Left ventricle myocardium inferior (tissue), 1 donor: ENCODE data around the gene TBC1D5. TPM values are rescaled to one million over a fixed set of nuclear protein-coding genes. Genes with fewer than 3 reads are reported as not detected.

Experiments used
- DNase-seq: peaks from one replicate; pipeline ENCODE4 v3.0.0-alpha.2; 2020
- H3K27ac ChIP-seq: fragments of 200-600 bp; replicated peaks from 2 replicates; pipeline ENCODE4 v1.8.0; 2021
- H3K27me3 ChIP-seq: fragments of 200-600 bp; 2 replicates; pipeline ENCODE4 v1.8.0; 2021; ENCODE audit warnings: low read depth
- H3K36me3 ChIP-seq: fragments of 200-600 bp; 2 replicates; pipeline ENCODE4 v1.8.0; 2021
- H3K4me1 ChIP-seq: fragments of 200-600 bp; 2 replicates; pipeline ENCODE4 v1.8.0; 2021
- H3K4me3 ChIP-seq: fragments of 200-600 bp; 2 replicates; pipeline ENCODE4 v1.8.0; 2021; ENCODE audit warnings: mild to moderate bottlenecking, moderate library complexity
- H3K9me3 ChIP-seq: fragments of 200-600 bp; replicated peaks from 2 replicates; pipeline ENCODE4 v1.8.0; 2021
- CTCF ChIP-seq: fragments of 200-600 bp; IDR thresholded peaks from 2 replicates; pipeline ENCODE4 v1.8.0; 2021; ENCODE audit warnings: antibody characterized with exemption, mild to moderate bottlenecking, borderline replicate concordance
- intact Hi-C: fragments of 100-400 bp; cut with micrococcal nuclease; formaldehyde crosslinking; loops from one replicate; pipeline ENCODE4 v1.11.0; 2022
- total RNA-seq: library from RNA; stranded (reverse); fragmentation: NEBNext Ultra II Directional; extraction: Animal tissue kit (Norgen Biotek cat#: 25700); gene quantifications from one replicate; pipeline ENCODE4 v1.2.1, GENCODE V29; 2021
- donor health status: DM: no; HTN: yes; CAD: no; lungs with severe emphysema.

The TBC1D5 gene
- total RNA-seq, 1 donor from 2014 or later: 26.9 TPM

DNA sequence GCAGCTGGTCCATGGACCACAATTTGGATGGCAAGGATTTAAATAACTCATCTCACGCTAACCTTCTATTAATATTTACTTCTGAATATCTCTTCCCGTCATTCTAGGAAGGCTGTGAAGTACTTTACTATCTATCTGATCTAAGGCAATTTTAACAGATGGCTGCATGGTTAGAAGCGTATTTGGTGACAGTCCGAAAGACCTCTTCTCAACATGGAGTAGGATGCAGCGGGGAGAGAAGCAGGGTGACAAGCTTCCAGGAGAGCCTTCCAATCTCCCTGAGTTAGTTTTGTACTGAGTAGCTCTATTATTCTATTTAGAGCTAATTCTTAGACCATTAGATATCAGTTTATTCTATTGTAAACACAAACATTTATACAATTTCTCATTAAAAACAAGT is 548.3 kb downstream of the TBC1D5 start:
- intact Hi-C loops: no loop called here
- Histone ChIP-seq H3K36me3 (no peaks in the 10 kb centered on the region), H3K4me3 (no peak overlapping the region), H3K4me1 (peaks cover 42% of the 10 kb centered on the region), H3K27ac (no peak overlapping the region), H3K9me3 (no peaks in the 10 kb centered on the region), H3K27me3 (no peaks in the 10 kb centered on the region)
- no peak for TF ChIP-seq CTCF
- no peak for DNase-seq

- Histone ChIP-seq H3K4me1 (peaks cover 53% of the 10 kb centered on the region), H3K4me3 (no peak overlapping the region), H3K27ac (no peak overlapping the region), H3K36me3 (no peaks in the 10 kb centered on the region), H3K27me3 (no peaks in the 10 kb centered on the region), H3K9me3 (no peaks in the 10 kb centered on the region)
- intact Hi-C loops: no loop called here
- DNase-seq: no peak
- TF ChIP-seq CTCF: no peak
Measured at GRCh38 chr3:17192995-17193394, 549.4 kb downstream of the TBC1D5 start.

DNA sequence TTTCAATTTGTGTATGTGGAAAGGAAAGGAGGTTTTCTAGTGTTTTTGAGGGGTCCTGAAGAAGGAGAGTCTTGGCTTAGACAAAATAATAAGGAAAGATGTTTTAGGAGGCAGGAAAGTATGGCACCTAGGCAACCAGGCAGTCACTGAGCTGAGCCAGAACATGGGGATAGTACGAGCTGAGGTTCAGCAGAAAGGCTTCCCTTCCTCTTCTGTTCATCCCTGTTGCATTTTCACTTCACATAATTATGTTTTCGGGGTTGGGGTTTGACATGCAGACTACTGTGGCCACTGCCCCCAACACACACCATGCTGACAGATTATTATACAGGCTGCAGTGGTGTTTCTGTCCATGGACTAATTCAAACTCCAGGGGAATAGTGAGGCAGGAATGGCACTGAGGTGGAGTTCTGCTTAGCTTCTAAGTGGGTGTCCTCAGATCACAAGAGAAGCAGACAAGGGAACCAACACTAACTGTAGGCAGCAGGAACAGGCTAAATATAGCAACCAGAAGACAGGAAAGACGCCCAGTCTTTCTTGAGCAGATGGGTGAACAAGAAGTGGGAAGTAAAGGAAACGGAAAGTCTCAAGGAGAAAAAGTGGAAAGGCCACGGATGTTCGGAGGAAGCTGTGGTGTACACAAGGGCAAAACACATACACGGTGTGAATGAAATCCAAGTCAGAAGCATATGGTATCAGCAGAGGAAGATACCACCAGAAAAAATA is 551.9 kb downstream of the TBC1D5 start:
- Histone ChIP-seq H3K27ac (peak overlapping the region; percentile 64), H3K27me3 (no peaks in the 10 kb centered on the region), H3K36me3 (no peaks in the 10 kb centered on the region), H3K9me3 (no peaks in the 10 kb centered on the region), H3K4me3 (no peak overlapping the region), H3K4me1 (peaks cover 52% of the 10 kb centered on the region)
- no peak for DNase-seq
- intact Hi-C loops: no loop called here
- TF ChIP-seq CTCF: no peak

DNA sequence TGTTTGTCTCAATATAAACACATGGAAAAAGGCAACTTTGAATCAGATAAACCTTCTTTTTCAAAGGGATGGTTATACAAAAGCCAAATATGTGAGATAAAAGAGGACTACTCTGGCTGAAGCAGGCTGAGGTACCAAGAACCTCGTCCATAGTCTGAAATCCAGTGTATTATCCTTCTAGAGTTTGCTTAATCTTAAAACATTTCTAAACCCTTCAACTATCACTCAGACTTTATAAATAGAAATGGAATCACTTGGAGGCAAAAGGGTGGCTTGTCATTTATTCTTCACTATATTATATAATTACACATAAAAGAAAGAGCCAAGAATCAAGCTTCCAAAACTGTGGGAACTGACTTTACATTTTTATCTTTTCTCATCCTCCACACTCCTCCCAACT is 554.1 kb downstream of the TBC1D5 start:
- TF ChIP-seq CTCF: no peak
- H3K4me3 ChIP-seq: no peak overlapping the region
- DNase-seq: no peak
- peak overlapping the region; percentile 56 for H3K27ac ChIP-seq
- intact Hi-C loops: no loop called here
- peaks cover 17% of the 10 kb centered on the region for H3K36me3 ChIP-seq
- H3K9me3 ChIP-seq: no peaks in the 10 kb centered on the region
- no peaks in the 10 kb centered on the region for H3K27me3 ChIP-seq
- peaks cover 42% of the 10 kb centered on the region for H3K4me1 ChIP-seq

GRCh38 chr3:17187589-17188184 is 554.7 kb downstream of the TBC1D5 start:
- Histone ChIP-seq H3K27ac (peak overlapping the region; percentile 56), H3K27me3 (no peaks in the 10 kb centered on the region), H3K4me1 (peaks cover 47% of the 10 kb centered on the region), H3K9me3 (no peaks in the 10 kb centered on the region), H3K36me3 (peaks cover 24% of the 10 kb centered on the region), H3K4me3 (no peak overlapping the region)
- DNase-seq: no peak
- intact Hi-C loops: no loop called here
- TF ChIP-seq CTCF: no peak
